Astrocyte (in vitro differentiated cells and primary cell): ENCODE data around the gene TERB2. TPM values are rescaled to one million over a fixed set of nuclear protein-coding genes. Genes with fewer than 3 reads are reported as not detected.
"Not testable (repeated sequence)": the region's sequence is repeated elsewhere in the genome, so short reads cannot be mapped to it uniquely, and the experiment has no call there.

Experiments used
- DNase-seq: peaks from one replicate; pipeline ENCODE4 v3.0.0-alpha.2; 2010; ENCODE audit warnings: low read depth
- FAIRE-seq: peaks from 2 replicates; lab custom pipeline; 2011; peaks lifted over from hg19 to GRCh38; lab: Jason Lieb, UNC
- H2AFZ ChIP-seq: 2 replicates; pipeline ENCODE4 v1.6.0; 2012; ENCODE audit warnings: low read depth, low read length, inconsistent platforms
- H3K27ac ChIP-seq: 2 replicates; pipeline ENCODE4 v1.5.1; 2011; ENCODE audit warnings: low read depth, low read length, inconsistent platforms
- H3K27me3 ChIP-seq: 2 replicates; pipeline ENCODE4 v1.6.0; 2011; ENCODE audit warnings: low read length, inconsistent platforms; ENCODE audit not compliant: insufficient read depth
- H3K36me3 ChIP-seq: 2 replicates; pipeline ENCODE4 v1.5.1; 2011; ENCODE audit warnings: low read length, inconsistent platforms; ENCODE audit not compliant: insufficient read depth
- H3K4me1 ChIP-seq: 2 replicates; pipeline ENCODE4 v1.5.1; 2011; ENCODE audit warnings: low read length, inconsistent platforms; ENCODE audit not compliant: insufficient read depth
- H3K4me2 ChIP-seq: 2 replicates; pipeline ENCODE4 v1.6.0; 2012; ENCODE audit warnings: low read length, inconsistent platforms
- H3K4me3 ChIP-seq: 2 replicates; pipeline ENCODE4 v1.5.1; 2011; ENCODE audit warnings: low read depth, mild to moderate bottlenecking, low read length, inconsistent platforms; ENCODE audit not compliant: insufficient read depth
- H3K79me2 ChIP-seq: 2 replicates; pipeline ENCODE4 v1.6.0; 2012; ENCODE audit warnings: mild to moderate bottlenecking, low read length, inconsistent platforms; ENCODE audit not compliant: insufficient read depth
- H3K9ac ChIP-seq: 2 replicates; pipeline ENCODE4 v1.6.0; 2012; ENCODE audit warnings: mild to moderate bottlenecking, low read length, inconsistent platforms
- H3K9me3 ChIP-seq: 2 replicates; pipeline ENCODE4 v1.5.1; 2012; ENCODE audit warnings: low read depth, mild to moderate bottlenecking, low read length, inconsistent platforms; ENCODE audit not compliant: insufficient read depth
- H4K20me1 ChIP-seq: 2 replicates; pipeline ENCODE4 v1.6.0; 2012; ENCODE audit warnings: low read length, inconsistent platforms; ENCODE audit not compliant: insufficient read depth
- H3K27ac Mint-ChIP-seq: one replicate; pipeline ENCODE4 v1.8.0; 2021; ENCODE audit warnings: mild to moderate bottlenecking, mixed read lengths; ENCODE audit not compliant: unreplicated experiment
- H3K27me3 Mint-ChIP-seq: one replicate; pipeline ENCODE4 v1.8.0; 2021; ENCODE audit warnings: low read depth, mixed read lengths; ENCODE audit not compliant: unreplicated experiment
- H3K36me3 Mint-ChIP-seq: one replicate; pipeline ENCODE4 v1.8.0; 2021; ENCODE audit warnings: low read depth, mixed read lengths; ENCODE audit not compliant: unreplicated experiment
- H3K4me1 Mint-ChIP-seq: one replicate; pipeline ENCODE4 v1.8.0; 2021; ENCODE audit warnings: low read depth, mixed read lengths; ENCODE audit not compliant: unreplicated experiment
- H3K4me3 Mint-ChIP-seq: one replicate; pipeline ENCODE4 v1.8.0; 2021; ENCODE audit warnings: mild to moderate bottlenecking, moderate library complexity, mixed read lengths; ENCODE audit not compliant: unreplicated experiment
- H3K9me3 Mint-ChIP-seq: one replicate; pipeline ENCODE4 v1.8.0; 2021; ENCODE audit warnings: mild to moderate bottlenecking, mixed read lengths; ENCODE audit not compliant: unreplicated experiment
- total RNA-seq: library from RNA; stranded (reverse); gene quantifications from 2 replicates; pipeline ENCODE4 v1.2.1, GENCODE V29; 2021

TERB2 gene
- total RNA-seq, 1 donor from 2014 or later: not detected

DNA sequence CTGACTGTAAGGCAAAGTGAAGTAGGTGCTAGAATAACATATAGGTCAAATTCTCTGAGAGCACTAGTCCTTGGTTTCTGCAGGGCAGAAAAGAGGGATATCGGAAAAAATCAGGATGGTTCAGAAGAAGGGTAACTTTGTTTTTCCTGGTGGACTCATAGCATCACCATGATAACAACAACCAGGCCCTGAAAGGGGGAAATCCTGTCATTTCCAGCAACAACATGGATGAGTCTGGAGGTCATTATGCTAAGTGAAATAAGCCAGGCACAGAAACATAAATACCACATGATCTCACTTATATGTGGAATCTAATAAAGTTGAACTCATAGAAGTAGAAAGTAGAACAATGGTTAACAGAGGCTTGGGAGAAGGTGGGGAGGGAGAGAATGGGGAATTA is 27.7 kb downstream of the TERB2 start:
- H3K27me3 Mint-ChIP-seq: peaks cover 10% of the 10 kb centered on the region
- not testable (repeated sequence) for H3K27me3 ChIP-seq, H3K27ac ChIP-seq, H3K4me3 Mint-ChIP-seq, DNase-seq, H3K27ac Mint-ChIP-seq, H3K36me3 Mint-ChIP-seq, H3K79me2 ChIP-seq, H3K4me2 ChIP-seq, H2AFZ ChIP-seq, H3K9me3 Mint-ChIP-seq, H3K9ac ChIP-seq, H3K4me1 Mint-ChIP-seq, H4K20me1 ChIP-seq, FAIRE-seq, H3K4me3 ChIP-seq, H3K4me1 ChIP-seq, H3K36me3 ChIP-seq, H3K9me3 ChIP-seq

DNA sequence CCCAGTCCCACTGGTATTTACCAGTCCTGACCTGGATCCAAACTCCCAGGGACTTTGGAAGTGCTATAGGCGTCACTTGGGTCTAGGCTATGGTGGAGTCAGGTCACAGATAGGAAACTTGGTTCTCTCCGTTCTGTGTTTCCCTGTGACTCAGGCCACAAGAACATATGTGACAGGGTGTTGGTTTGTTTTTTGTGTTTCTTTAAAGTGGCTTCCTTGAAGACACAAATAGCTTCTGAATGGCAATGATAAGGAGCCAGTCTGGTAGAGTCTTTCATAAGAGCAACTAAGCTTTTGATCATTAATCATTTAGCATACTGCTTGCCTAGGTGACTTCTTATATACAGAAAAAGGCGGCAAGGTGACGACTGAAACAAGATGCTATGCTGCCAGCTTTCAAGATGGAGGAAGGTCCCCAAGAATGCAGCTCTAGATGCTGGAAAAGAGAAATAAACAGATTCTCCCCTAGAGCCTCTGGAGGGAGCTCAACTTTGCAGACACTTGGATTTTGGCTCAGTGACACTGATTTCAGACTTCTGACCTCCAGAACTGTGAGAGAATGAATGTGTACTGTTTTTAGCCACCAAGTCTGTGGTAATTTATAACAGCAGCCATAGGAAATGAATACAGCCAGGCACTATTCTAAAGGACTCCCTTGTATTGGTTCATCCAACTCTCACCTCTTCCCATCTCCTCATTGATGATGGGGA is 30.0 kb downstream of the TERB2 start:
- H3K27me3 Mint-ChIP-seq: peaks cover 10% of the 10 kb centered on the region
- not testable (repeated sequence) for H3K36me3 ChIP-seq, H3K79me2 ChIP-seq, DNase-seq, H3K9me3 Mint-ChIP-seq, H3K27me3 ChIP-seq, H2AFZ ChIP-seq, H3K27ac ChIP-seq, H3K4me3 ChIP-seq, H3K4me3 Mint-ChIP-seq, H4K20me1 ChIP-seq, H3K9ac ChIP-seq, FAIRE-seq, H3K4me2 ChIP-seq, H3K4me1 ChIP-seq, H3K36me3 Mint-ChIP-seq, H3K9me3 ChIP-seq, H3K4me1 Mint-ChIP-seq, H3K27ac Mint-ChIP-seq

DNA sequence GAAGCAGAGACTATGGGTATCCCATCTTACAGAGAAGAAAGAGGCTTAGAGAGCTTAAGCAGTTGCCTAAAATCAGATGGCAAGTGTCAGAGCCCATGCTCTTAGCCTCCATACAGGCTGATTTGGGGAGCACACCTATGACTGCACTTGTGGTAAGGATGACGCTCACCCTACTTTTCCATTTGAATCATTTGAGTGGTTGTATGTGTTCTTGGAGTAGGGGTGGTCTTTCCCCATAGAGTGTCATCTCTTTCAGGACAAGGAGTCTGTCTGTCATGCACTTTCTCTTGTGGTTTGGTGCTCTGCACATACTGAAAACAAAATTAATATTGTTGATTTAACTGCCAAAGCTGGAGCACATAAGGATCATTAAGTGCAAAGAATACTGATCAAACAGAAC is 31.2 kb downstream of the TERB2 start:
- not testable (repeated sequence) for H3K79me2 ChIP-seq, H3K36me3 Mint-ChIP-seq, DNase-seq, H3K27ac Mint-ChIP-seq, FAIRE-seq, H3K4me3 Mint-ChIP-seq, H3K4me2 ChIP-seq, H4K20me1 ChIP-seq, H2AFZ ChIP-seq, H3K27me3 ChIP-seq, H3K9me3 ChIP-seq, H3K4me3 ChIP-seq, H3K36me3 ChIP-seq, H3K9ac ChIP-seq, H3K27ac ChIP-seq, H3K4me1 ChIP-seq, H3K4me1 Mint-ChIP-seq, H3K9me3 Mint-ChIP-seq
- H3K27me3 Mint-ChIP-seq: peaks cover 11% of the 10 kb centered on the region

DNA sequence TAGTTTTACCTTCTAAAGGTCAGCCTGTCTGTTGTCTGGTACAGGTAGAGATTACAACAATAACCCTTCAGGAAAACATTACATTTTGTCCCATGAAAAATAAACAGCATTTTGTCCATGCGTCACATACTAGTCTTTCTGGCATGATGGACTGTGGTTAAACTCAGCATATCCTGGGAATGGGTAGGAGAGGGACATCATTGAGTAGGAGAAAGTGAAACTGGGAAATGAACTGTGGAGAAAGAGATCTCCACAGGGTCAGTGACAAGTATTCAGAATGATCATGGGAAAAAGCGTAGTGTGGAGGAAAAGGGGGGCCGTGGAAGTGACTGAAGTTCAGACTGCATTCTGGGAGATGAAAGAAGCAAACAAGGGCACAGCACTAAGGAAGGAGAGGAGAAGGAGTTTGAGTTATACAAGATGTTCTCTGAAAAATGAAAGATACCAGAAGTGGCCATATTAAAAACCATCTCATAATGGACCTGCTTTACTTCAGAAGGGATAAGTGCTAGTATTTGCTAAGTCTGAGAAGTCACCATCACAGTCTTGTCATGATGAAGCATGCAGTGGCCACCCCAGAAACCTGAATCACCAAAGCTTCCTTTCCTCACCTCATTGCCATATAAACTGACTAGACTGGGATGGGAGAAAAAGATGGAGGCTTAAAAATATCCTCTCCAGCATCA is 31.8 kb downstream of the TERB2 start:
- not testable (repeated sequence) for H3K27ac Mint-ChIP-seq, H3K79me2 ChIP-seq, H3K4me2 ChIP-seq, H3K27ac ChIP-seq, H3K4me1 Mint-ChIP-seq, H3K4me3 Mint-ChIP-seq, H3K4me1 ChIP-seq, H3K9ac ChIP-seq, H4K20me1 ChIP-seq, DNase-seq, H3K36me3 ChIP-seq, H3K4me3 ChIP-seq, H3K9me3 ChIP-seq, H2AFZ ChIP-seq, H3K36me3 Mint-ChIP-seq, H3K9me3 Mint-ChIP-seq, H3K27me3 ChIP-seq
- H3K27me3 Mint-ChIP-seq: peaks cover 13% of the 10 kb centered on the region
- peak; percentile 73 for FAIRE-seq

DNA sequence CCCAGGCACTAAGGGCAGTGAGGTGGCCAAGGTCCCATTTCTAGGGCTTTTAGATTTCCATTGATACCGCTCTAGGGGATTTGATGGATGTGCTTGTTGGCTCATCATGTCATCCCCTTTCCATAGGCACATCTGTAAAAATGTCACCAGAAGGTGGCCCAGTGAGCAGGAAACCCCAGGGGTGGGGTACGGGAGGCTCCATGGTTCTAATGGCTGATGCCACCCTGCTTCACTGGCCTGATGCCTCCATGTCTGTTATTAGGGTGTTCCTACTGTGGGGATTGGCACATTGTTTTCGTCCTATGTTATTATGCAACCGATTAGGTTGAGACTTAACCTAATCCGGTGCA is 32.4 kb downstream of the TERB2 start:
- not testable (repeated sequence) for H3K4me3 Mint-ChIP-seq, H3K79me2 ChIP-seq, H3K4me2 ChIP-seq, H3K4me1 Mint-ChIP-seq, H3K27me3 ChIP-seq, H2AFZ ChIP-seq, H3K36me3 ChIP-seq, H3K36me3 Mint-ChIP-seq, H4K20me1 ChIP-seq, H3K27ac ChIP-seq, H3K9ac ChIP-seq, H3K4me1 ChIP-seq, H3K9me3 Mint-ChIP-seq, FAIRE-seq, DNase-seq, H3K27ac Mint-ChIP-seq, H3K4me3 ChIP-seq, H3K9me3 ChIP-seq
- peaks cover 12% of the 10 kb centered on the region for H3K27me3 Mint-ChIP-seq

DNA sequence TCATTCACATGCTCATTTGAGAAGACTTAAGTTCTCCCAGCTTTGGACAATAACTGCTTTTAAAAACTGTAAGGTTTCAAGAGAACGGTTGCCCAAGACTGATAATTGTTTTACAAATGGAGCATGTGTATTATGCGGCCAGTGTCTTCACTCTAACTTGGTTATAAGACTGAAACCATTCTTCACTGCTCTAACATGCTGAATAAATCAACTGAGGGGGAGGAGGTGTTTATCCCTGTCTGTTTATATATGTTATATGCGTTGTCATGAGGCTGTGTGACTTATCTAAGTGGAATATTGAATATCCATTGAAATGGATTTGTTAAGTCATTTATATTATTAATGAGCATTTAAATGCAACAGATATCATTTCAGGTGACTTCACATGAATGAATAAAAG is 41.1 kb downstream of the TERB2 start:
- H3K4me1 Mint-ChIP-seq, H3K79me2 ChIP-seq, H3K4me1 ChIP-seq, H3K36me3 Mint-ChIP-seq, H3K27me3 ChIP-seq, H4K20me1 ChIP-seq, H3K4me3 Mint-ChIP-seq, FAIRE-seq, H2AFZ ChIP-seq, H3K36me3 ChIP-seq, H3K9me3 Mint-ChIP-seq, H3K4me2 ChIP-seq, DNase-seq, H3K27ac Mint-ChIP-seq, H3K9ac ChIP-seq, H3K4me3 ChIP-seq, H3K9me3 ChIP-seq, H3K27ac ChIP-seq: not testable (repeated sequence)
- H3K27me3 Mint-ChIP-seq: peaks cover 12% of the 10 kb centered on the region
